Neural cell (in vitro differentiated cells): ENCODE measurements around the gene ADORA2A.

Source experiments
- EP300 ChIP-seq: fragments of 450-650 bp; conservative IDR thresholded peaks from 2 replicates; pipeline ENCODE4 v1.6.1; 2014; ENCODE audit warnings: antibody characterized with exemption, mild to moderate bottlenecking, moderate library complexity; ENCODE audit not compliant: poor library complexity, severe bottlenecking
- EZH2 ChIP-seq: fragments of 200-600, 300-800 bp; shearing (Covaris generic), sonication (generic); IDR thresholded peaks from 2 replicates; pipeline ENCODE4 v1.6.1; 2014; ENCODE audit warnings: antibody characterized with exemption, low read length, borderline replicate concordance, mild to moderate bottlenecking; ENCODE audit not compliant: insufficient read depth, poor library complexity, severe bottlenecking
- POLR2AphosphoS5 ChIP-seq: IDR thresholded peaks from 2 replicates; pipeline ENCODE4 v1.6.1; 2012
- RAD21 ChIP-seq: fragments of 450-650 bp; conservative IDR thresholded peaks from 2 replicates; pipeline ENCODE4 v1.6.1; 2014; ENCODE audit warnings: antibody characterized with exemption, mild to moderate bottlenecking, moderate library complexity
- SMC3 ChIP-seq: fragments of 450-650 bp; conservative IDR thresholded peaks from 2 replicates; pipeline ENCODE4 v1.6.1; 2014; ENCODE audit warnings: antibody characterized with exemption, mild to moderate bottlenecking, moderate library complexity; ENCODE audit not compliant: poor library complexity
- TAF1 ChIP-seq: IDR thresholded peaks from 2 replicates; pipeline ENCODE4 v1.6.1; 2012; ENCODE audit warnings: low read depth
- TF ChIP-seq, protein P1 (sequence below): fragments of 450-650 bp; IDR thresholded peaks from 2 replicates; pipeline ENCODE4 v1.5.1; 2014; ENCODE audit warnings: antibody characterized with exemption, mild to moderate bottlenecking, moderate library complexity; ENCODE audit not compliant: poor library complexity, severe bottlenecking
- TF ChIP-seq, protein P2 (sequence below): IDR thresholded peaks from 2 replicates; pipeline ENCODE4 v1.6.1; 2012; ENCODE audit warnings: borderline replicate concordance

DNA sequence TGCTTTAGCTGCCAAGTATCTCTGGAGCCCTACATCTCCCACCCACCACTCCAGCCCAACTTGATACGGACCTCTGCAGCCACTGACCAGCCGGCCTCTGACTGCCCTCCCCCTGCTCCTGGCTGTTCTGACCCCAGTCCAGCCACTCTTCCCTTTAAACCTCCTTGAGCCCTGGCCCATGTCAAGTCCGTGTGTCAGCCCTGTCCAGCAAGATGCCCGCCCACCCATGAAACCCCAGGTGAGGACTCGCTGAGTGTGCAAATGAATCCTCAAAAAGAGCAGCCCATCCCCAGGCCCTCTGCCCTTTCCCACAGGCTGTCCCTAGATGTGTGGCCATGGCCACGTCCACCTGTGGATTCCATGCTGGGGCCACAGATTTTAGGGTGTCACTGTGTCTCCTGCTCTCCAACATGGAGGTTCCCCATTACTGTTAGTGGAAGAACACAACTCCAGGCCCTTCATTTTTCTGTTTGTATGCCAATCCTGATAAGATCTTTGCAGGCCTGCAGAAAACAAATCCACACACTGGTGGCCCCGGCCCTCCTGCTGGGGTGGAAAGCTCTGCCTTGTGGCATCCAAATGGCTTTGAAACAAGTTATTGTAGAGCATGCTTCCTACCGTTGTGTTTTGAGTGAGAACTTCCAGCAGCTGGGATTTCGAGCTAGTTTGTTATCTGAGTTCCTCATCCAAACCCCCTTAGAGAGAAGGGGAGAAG, 22.7 kb upstream of the ADORA2A start:
- TF ChIP-seq, protein P1, sequence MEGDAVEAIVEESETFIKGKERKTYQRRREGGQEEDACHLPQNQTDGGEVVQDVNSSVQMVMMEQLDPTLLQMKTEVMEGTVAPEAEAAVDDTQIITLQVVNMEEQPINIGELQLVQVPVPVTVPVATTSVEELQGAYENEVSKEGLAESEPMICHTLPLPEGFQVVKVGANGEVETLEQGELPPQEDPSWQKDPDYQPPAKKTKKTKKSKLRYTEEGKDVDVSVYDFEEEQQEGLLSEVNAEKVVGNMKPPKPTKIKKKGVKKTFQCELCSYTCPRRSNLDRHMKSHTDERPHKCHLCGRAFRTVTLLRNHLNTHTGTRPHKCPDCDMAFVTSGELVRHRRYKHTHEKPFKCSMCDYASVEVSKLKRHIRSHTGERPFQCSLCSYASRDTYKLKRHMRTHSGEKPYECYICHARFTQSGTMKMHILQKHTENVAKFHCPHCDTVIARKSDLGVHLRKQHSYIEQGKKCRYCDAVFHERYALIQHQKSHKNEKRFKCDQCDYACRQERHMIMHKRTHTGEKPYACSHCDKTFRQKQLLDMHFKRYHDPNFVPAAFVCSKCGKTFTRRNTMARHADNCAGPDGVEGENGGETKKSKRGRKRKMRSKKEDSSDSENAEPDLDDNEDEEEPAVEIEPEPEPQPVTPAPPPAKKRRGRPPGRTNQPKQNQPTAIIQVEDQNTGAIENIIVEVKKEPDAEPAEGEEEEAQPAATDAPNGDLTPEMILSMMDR: no peak
- no peak for TF ChIP-seq EZH2
- TF ChIP-seq EP300: no peak
- no peak for TF ChIP-seq RAD21
- no peak for TF ChIP-seq SMC3
- TF ChIP-seq, protein P2, sequence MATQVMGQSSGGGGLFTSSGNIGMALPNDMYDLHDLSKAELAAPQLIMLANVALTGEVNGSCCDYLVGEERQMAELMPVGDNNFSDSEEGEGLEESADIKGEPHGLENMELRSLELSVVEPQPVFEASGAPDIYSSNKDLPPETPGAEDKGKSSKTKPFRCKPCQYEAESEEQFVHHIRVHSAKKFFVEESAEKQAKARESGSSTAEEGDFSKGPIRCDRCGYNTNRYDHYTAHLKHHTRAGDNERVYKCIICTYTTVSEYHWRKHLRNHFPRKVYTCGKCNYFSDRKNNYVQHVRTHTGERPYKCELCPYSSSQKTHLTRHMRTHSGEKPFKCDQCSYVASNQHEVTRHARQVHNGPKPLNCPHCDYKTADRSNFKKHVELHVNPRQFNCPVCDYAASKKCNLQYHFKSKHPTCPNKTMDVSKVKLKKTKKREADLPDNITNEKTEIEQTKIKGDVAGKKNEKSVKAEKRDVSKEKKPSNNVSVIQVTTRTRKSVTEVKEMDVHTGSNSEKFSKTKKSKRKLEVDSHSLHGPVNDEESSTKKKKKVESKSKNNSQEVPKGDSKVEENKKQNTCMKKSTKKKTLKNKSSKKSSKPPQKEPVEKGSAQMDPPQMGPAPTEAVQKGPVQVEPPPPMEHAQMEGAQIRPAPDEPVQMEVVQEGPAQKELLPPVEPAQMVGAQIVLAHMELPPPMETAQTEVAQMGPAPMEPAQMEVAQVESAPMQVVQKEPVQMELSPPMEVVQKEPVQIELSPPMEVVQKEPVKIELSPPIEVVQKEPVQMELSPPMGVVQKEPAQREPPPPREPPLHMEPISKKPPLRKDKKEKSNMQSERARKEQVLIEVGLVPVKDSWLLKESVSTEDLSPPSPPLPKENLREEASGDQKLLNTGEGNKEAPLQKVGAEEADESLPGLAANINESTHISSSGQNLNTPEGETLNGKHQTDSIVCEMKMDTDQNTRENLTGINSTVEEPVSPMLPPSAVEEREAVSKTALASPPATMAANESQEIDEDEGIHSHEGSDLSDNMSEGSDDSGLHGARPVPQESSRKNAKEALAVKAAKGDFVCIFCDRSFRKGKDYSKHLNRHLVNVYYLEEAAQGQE: no peak
- no peak for TF ChIP-seq POLR2AphosphoS5
- no peak for TF ChIP-seq TAF1
